Erythroblast (primary cell): ENCODE data around the gene MAN2A1.

Experiments
- DNase-seq, 2 experiments: peaks; one replicate each; lab custom pipeline; 2025; lab: John Stamatoyannopoulos, UW
- GATA1 ChIP-seq: IDR thresholded peaks from 2 replicates; pipeline ENCODE4 v1.6.1; 2011; ENCODE audit warnings: low read depth, mild to moderate bottlenecking, control low read depth, low read length, moderate library complexity
- POLR2A ChIP-seq: IDR thresholded peaks from 2 replicates; pipeline ENCODE4 v1.6.1; 2011; ENCODE audit warnings: mild to moderate bottlenecking, low read length

Gene MAN2A1

DNA sequence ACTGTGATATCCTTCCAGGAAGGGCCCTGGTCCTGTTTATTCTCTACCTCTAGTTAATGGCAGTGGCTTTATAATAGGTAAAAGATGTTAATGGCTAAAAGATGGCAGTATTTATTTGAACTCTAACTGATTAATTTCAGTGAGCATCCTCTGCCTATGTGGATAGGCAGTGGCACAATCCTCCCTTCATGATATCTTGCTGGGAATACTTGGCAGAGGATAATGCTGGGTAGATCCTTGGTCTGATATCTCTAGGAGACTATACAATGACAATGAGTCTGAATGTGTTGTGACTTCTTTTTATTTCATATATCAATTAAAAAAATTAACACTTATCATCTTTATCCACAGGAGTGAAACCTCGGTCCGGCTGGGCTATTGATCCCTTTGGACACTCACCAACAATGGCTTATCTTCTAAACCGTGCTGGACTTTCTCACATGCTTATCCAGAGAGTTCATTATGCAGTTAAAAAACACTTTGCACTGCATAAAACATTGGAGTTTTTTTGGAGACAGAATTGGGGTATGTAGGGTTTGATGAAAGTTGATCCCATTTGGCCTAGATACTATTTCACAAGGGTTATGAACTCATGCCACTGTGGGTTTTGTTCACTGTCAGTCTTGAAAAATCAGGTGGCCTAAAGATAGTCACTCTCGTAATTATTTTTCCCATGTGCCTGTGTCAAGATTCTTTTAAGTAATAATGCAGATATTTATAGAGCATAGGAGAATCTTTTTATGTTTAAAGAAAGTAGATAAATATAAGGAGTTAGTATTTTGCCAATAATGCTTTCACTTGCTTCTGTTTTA lies 77.7 kb downstream of the MAN2A1 start:
- TF ChIP-seq GATA1: no peak
- no peak for TF ChIP-seq POLR2A

DNA sequence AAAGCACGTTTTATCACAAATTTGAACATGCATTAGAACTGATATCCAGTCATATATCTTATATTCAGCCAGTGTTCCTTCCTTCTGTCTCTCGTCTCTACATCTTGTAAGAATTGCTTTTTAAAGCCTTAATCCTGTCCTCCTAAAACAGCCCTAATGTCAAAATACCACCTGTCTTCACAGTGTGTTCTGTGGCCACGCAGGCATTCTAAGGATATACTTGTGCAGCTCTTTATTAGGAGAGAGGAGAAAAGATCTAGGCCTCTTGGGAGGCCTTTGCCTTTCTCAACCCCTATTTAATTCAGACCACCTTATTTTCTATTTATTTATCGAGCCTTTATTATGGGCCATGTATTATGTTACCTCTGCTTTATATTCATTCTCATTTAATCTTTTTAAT lies 78.3 kb downstream of the MAN2A1 start:
- no peak for DNase-seq
- TF ChIP-seq POLR2A: no peak

More for the DNA sequence above, 77.7 kb downstream of the MAN2A1 start:
- no peak for DNase-seq

GRCh38 chr5:109769597-109770291 lies 80.0 kb downstream of the MAN2A1 start:
- no peak for TF ChIP-seq POLR2A
- DNase-seq: no peak

DNA sequence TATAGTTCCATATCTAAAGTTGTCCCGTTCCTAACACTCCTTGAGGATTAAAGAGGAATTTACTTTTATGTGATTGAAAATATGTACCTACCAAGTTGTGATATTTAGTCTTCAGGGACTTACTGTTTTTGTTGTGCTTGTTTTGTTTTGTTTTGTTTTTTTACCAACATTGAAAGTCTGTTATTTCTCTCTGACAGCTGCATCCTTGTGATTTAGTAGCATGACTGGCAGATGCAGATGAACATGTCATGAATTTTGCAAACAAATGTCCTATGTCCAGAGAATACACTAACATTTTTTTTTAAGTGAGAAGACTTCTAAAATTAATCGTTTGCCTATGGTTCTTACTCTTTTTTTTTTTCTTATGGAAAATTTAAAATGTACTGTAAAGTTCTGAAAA lies 85.4 kb downstream of the MAN2A1 start:
- no peak for DNase-seq
- TF ChIP-seq GATA1 (no peak), POLR2A (no peak)

GRCh38 chr5:109779036-109779735 lies 89.5 kb downstream of the MAN2A1 start:
- peak; percentile 38 to 41 for DNase-seq
- TF ChIP-seq GATA1: no peak
- no peak for TF ChIP-seq POLR2A

GRCh38 chr5:109784687-109785086 lies 95.0 kb downstream of the MAN2A1 start:
- TF ChIP-seq POLR2A: no peak

GRCh38 chr5:109786206-109786855 lies 96.6 kb downstream of the MAN2A1 start:
- DNase-seq: no peak
- no peak for TF ChIP-seq GATA1
- TF ChIP-seq POLR2A: no peak

More at GRCh38 chr5:109784687-109785086, 95.0 kb downstream of the MAN2A1 start:
- DNase-seq: no peak

DNA sequence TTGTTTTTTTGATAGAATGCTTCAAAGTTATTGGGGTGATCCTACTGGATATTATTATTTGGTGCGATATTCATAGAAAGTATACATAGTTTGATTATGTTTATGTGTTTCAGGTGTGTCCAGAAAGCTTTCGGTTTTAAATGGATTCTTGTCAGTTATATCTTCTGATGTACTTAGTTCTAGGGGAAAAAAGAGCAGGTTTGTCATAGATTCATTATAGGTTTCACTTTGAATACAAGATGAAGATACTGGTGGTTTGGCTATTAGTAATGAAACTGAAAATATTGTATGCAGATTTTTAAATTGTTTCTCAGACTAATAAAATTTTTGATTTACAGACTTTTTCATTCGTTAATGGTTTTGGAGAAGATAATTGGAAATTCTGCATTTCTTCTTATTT lies 98.9 kb downstream of the MAN2A1 start:
- no peak for TF ChIP-seq POLR2A
- no peak for TF ChIP-seq GATA1
- no peak for DNase-seq

DNA sequence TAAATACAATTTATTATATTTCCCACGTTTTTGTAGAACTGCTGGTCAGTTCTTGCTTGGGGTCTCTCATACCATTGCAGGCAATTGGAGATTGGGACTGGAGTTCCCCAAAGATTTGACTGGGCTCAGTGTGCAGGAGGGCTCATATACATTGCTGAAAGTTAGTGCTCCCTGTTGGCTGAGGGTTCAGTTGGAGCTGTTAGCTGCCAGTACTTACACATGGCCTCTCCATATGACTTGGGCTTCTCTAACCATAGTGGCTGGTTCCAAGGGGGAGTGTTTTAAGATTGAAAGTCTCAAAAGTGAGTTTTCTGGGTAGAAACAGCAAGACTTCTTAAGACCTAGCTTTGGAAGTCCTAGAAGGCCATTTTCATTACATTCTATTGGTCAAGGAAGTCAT lies 102.9 kb downstream of the MAN2A1 start:
- TF ChIP-seq GATA1: no peak
- no peak for TF ChIP-seq POLR2A
- DNase-seq: no peak

DNA sequence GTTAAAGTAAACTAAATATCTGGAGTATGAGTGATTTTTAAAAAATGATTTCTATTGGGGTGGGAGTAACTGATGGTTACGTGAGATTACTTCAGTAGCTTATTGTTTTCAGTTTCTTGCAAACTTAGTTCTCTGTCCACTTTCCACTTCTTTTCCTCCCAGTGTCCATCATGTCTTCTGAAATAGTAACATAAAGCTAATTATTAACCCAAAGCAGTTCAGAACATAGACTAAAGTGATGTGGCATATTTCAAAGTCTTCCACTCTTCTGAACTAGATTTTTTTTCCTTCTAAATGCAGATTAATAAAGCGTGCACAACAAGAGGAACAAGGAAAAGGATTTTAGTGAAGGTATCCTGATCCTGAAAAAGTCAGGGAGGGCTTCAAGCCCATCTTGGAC lies 114.1 kb downstream of the MAN2A1 start:
- TF ChIP-seq GATA1: no peak
- TF ChIP-seq POLR2A: no peak

DNA sequence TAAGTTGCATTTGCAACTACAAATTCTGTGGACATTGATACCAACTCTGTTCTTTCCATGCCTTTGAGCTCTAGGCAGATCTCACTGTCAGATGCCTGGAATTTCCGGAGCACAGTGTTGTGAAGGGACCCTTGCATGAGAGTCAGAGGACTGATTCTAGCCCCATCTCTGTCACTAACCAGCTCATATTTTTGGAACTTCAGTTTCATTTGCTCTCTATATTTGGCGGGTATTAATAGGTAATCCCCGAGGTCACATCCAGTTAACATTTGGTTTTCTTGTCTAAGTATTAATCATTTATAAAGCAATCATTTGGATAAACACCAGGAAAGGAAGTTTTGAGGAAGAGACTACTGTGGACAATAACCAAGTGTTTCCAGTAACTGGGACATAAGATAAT lies 115.7 kb downstream of the MAN2A1 start:
- TF ChIP-seq POLR2A (no peak), GATA1 (no peak)
- DNase-seq: no peak

More for the DNA sequence above, 114.1 kb downstream of the MAN2A1 start:
- DNase-seq: no peak

DNA sequence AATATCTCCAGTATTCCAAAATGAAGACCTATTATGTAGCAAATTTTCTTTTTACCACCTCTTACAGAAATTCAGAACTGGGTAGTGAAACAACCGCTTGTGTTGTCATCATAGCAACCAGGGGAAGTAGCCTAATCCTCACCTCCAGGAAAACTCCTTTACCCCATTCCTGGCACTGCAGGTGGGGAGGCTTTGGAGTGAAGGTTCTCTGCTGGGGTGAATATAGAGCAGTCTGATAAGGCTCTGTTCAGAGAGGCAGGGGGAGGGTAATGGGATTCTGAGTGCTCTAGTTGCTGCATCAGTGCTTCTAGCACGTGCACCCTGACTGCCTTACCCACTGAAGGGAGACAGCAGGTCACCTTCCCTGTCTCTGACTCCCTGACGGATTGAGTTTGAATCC lies 116.2 kb downstream of the MAN2A1 start:
- no peak for DNase-seq
- TF ChIP-seq GATA1 (no peak), POLR2A (no peak)

GRCh38 chr5:109812698-109813097 lies 123.0 kb downstream of the MAN2A1 start:
- no peak for TF ChIP-seq POLR2A
- TF ChIP-seq GATA1: no peak
- no peak for DNase-seq

DNA sequence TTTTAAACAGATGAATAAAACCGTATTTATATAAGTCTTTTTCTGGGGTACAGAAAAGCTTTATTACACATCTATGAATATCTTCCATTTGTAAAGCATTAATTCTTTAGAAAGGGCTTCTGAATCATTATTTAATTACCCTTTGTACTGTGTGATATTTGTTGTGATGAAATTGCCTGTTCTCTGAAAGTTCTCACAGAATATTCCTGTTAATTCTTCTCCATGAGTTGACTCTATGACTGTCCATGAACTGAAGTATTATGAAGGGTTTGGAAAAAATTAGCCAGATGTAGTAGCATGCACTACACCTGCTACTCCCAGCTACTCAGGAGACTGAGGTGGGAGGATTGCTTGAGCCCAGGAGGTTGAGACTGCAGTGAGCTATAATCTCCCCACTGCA lies 127.0 kb downstream of the MAN2A1 start:
- DNase-seq: no peak
- TF ChIP-seq GATA1: no peak
- TF ChIP-seq POLR2A: no peak
